ENCODE measurements around the gene PHYHIPL.

PHYHIPL gene

GRCh38 chr10:59244871-59245270 is 68.4 kb downstream of the PHYHIPL start:
- Histone ChIP-seq H3K9me3 (no peaks in the 10 kb centered on the region), H3K4me3 (no peak overlapping the region), H3K4me1 (no peaks in the 10 kb centered on the region), H3K9ac (no peak overlapping the region), H3K27ac (no peak overlapping the region), H3K36me3 (no peaks in the 10 kb centered on the region), H3K4me2 (no peak overlapping the region), H4K20me1 (no peaks in the 10 kb centered on the region), H3K27me3 (no peaks in the 10 kb centered on the region)
- TF ChIP-seq Cebpa-rat (IDR thresholded peaks at IDR 0.05): no peak

GRCh38 chr10:59245686-59246085 is 69.2 kb downstream of the PHYHIPL start:
- H3K27me3 ChIP-seq: no peaks in the 10 kb centered on the region
- H3K27ac ChIP-seq: no peak overlapping the region
- no peaks in the 10 kb centered on the region for H3K4me1 ChIP-seq
- H4K20me1 ChIP-seq: no peaks in the 10 kb centered on the region
- H3K4me2 ChIP-seq: no peak overlapping the region
- no peaks in the 10 kb centered on the region for H3K9me3 ChIP-seq
- no peak overlapping the region for H3K4me3 ChIP-seq
- TF ChIP-seq Cebpa-rat (IDR thresholded peaks at IDR 0.05): no peak
- no peak overlapping the region for H3K9ac ChIP-seq
- no peaks in the 10 kb centered on the region for H3K36me3 ChIP-seq

GRCh38 chr10:59252491-59252890 is 76.0 kb downstream of the PHYHIPL start:
- no peaks in the 10 kb centered on the region for H4K20me1 ChIP-seq
- TF ChIP-seq Cebpa-rat (IDR thresholded peaks at IDR 0.05): no peak
- H3K4me1 ChIP-seq: no peaks in the 10 kb centered on the region
- no peaks in the 10 kb centered on the region for H3K36me3 ChIP-seq
- no peaks in the 10 kb centered on the region for H3K27me3 ChIP-seq
- no peak overlapping the region for H3K27ac ChIP-seq
- H3K4me2 ChIP-seq: no peak overlapping the region
- H3K9ac ChIP-seq: no peak overlapping the region
- no peaks in the 10 kb centered on the region for H3K9me3 ChIP-seq
- H3K4me3 ChIP-seq: no peak overlapping the region

- TF ChIP-seq Cebpa-rat (IDR thresholded peaks at IDR 0.05): no peak
- Histone ChIP-seq H3K4me1 (no peaks in the 10 kb centered on the region), H3K27ac (no peak overlapping the region), H3K27me3 (no peaks in the 10 kb centered on the region), H4K20me1 (no peaks in the 10 kb centered on the region), H3K4me3 (no peak overlapping the region), H3K36me3 (no peaks in the 10 kb centered on the region), H3K9ac (no peak overlapping the region), H3K4me2 (no peak overlapping the region), H3K9me3 (no peaks in the 10 kb centered on the region)
Measured at GRCh38 chr10:59255463-59255862, 79.0 kb downstream of the PHYHIPL start.

- no peak for TF ChIP-seq Cebpa-rat (IDR thresholded peaks at IDR 0.05)
- no peaks in the 10 kb centered on the region for H3K36me3 ChIP-seq
- H3K4me3 ChIP-seq: no peak overlapping the region
- H3K4me2 ChIP-seq: no peak overlapping the region
- H3K27ac ChIP-seq: no peak overlapping the region
- no peak overlapping the region for H3K9ac ChIP-seq
- H3K4me1 ChIP-seq: no peaks in the 10 kb centered on the region
- no peaks in the 10 kb centered on the region for H3K27me3 ChIP-seq
- no peaks in the 10 kb centered on the region for H4K20me1 ChIP-seq
- H3K9me3 ChIP-seq: no peaks in the 10 kb centered on the region
Measured at GRCh38 chr10:59257224-59257623, 80.8 kb downstream of the PHYHIPL start.

- TF ChIP-seq Cebpa-rat (IDR thresholded peaks at IDR 0.05): no peak
Measured at GRCh38 chr10:59258890-59259289, 82.4 kb downstream of the PHYHIPL start.

GRCh38 chr10:59265141-59265540 is 88.7 kb downstream of the PHYHIPL start:
- Histone ChIP-seq H3K4me1 (peaks cover 6% of the 10 kb centered on the region), H3K9ac (no peak overlapping the region), H3K27ac (no peak overlapping the region), H3K36me3 (no peaks in the 10 kb centered on the region), H4K20me1 (no peaks in the 10 kb centered on the region), H3K27me3 (no peaks in the 10 kb centered on the region), H3K4me2 (no peak overlapping the region), H3K4me3 (no peak overlapping the region), H3K9me3 (no peaks in the 10 kb centered on the region)
- TF ChIP-seq Cebpa-rat (IDR thresholded peaks at IDR 0.05): no peak

More at GRCh38 chr10:59258890-59259289, 82.4 kb downstream of the PHYHIPL start:
- H3K4me1 ChIP-seq: no peaks in the 10 kb centered on the region
- H3K36me3 ChIP-seq: no peaks in the 10 kb centered on the region
- H3K9ac ChIP-seq: no peak overlapping the region
- no peaks in the 10 kb centered on the region for H3K9me3 ChIP-seq
- H3K27me3 ChIP-seq: no peaks in the 10 kb centered on the region
- no peak overlapping the region for H3K4me3 ChIP-seq
- no peak overlapping the region for H3K27ac ChIP-seq
- H3K4me2 ChIP-seq: no peak overlapping the region
- H4K20me1 ChIP-seq: no peaks in the 10 kb centered on the region

GRCh38 chr10:59266321-59266720 is 89.9 kb downstream of the PHYHIPL start:
- TF ChIP-seq Cebpa-rat (IDR thresholded peaks at IDR 0.05): no peak
- no peaks in the 10 kb centered on the region for H4K20me1 ChIP-seq
- H3K9ac ChIP-seq: no peak overlapping the region

GRCh38 chr10:59268460-59268859 is 92.0 kb downstream of the PHYHIPL start:
- H3K27me3 ChIP-seq: no peaks in the 10 kb centered on the region
- H3K4me2 ChIP-seq: no peak overlapping the region
- no peak for TF ChIP-seq Cebpa-rat (IDR thresholded peaks at IDR 0.05)
- no peaks in the 10 kb centered on the region for H3K36me3 ChIP-seq
- H3K9ac ChIP-seq: no peak overlapping the region
- H3K9me3 ChIP-seq: no peaks in the 10 kb centered on the region
- no peaks in the 10 kb centered on the region for H4K20me1 ChIP-seq
- H3K4me1 ChIP-seq: peaks cover 6% of the 10 kb centered on the region
- H3K4me3 ChIP-seq: no peak overlapping the region
- no peak overlapping the region for H3K27ac ChIP-seq

More at GRCh38 chr10:59266321-59266720, 89.9 kb downstream of the PHYHIPL start:
- Histone ChIP-seq H3K4me2 (0 out of 2 replicates have a peak overlapping the region, but pooled peaks have one; percentile 2), H3K27ac (no peak overlapping the region), H3K4me1 (peaks cover 6% of the 10 kb centered on the region), H3K4me3 (no peak overlapping the region), H3K27me3 (no peaks in the 10 kb centered on the region), H3K36me3 (no peaks in the 10 kb centered on the region), H3K9me3 (no peaks in the 10 kb centered on the region)

GRCh38 chr10:59269651-59270050 is 93.2 kb downstream of the PHYHIPL start:
- TF ChIP-seq Cebpa-rat (IDR thresholded peaks at IDR 0.05): no peak
- H3K36me3 ChIP-seq: no peaks in the 10 kb centered on the region
- no peak overlapping the region for H3K4me2 ChIP-seq
- H3K9ac ChIP-seq: no peak overlapping the region
- no peak overlapping the region for H3K4me3 ChIP-seq
- H3K9me3 ChIP-seq: no peaks in the 10 kb centered on the region
- no peak overlapping the region for H3K27ac ChIP-seq
- H4K20me1 ChIP-seq: no peaks in the 10 kb centered on the region
- no peaks in the 10 kb centered on the region for H3K27me3 ChIP-seq
- H3K4me1 ChIP-seq: peaks cover 6% of the 10 kb centered on the region

- Histone ChIP-seq H3K4me2 (no peak overlapping the region), H3K4me1 (peaks cover 6% of the 10 kb centered on the region), H3K27ac (no peak overlapping the region), H3K36me3 (no peaks in the 10 kb centered on the region), H3K27me3 (no peaks in the 10 kb centered on the region), H3K4me3 (no peak overlapping the region), H3K9me3 (no peaks in the 10 kb centered on the region), H3K9ac (no peak overlapping the region), H4K20me1 (no peaks in the 10 kb centered on the region)
- TF ChIP-seq Cebpa-rat (IDR thresholded peaks at IDR 0.05): no peak
Measured at GRCh38 chr10:59270492-59270891, 94.0 kb downstream of the PHYHIPL start.

Measured in BLaER1 (cell line).